Measurements from ENCODE around the gene CD300LG.

The CD300LG gene

GRCh38 chr17:43814714-43815113 is 32.3 kb upstream of the CD300LG start:
- H3K27ac Mint-ChIP-seq = no peak overlapping the region
- ATAC-seq (replicated peaks) (no peak), DNase-seq (no peak)

GRCh38 chr17:43816336-43817320 is 30.3 kb upstream of the CD300LG start:
- Mint-ChIP-seq H3K27me3 (peaks cover 17 to 21% of the 10 kb centered on the region in 2 donors), H3K36me3 (ENCODE audit: insufficient read depth) (no peaks in the 10 kb centered on the region), H3K4me3 (no peak overlapping the region), H3K9me3 (no peaks in the 10 kb centered on the region), H3K4me1 (ENCODE audit: low read depth in 2 of 2) (no peaks in the 10 kb centered on the region), H3K27ac (no peak overlapping the region)
- ATAC-seq (replicated peaks) (no peak), DNase-seq (no peak)

More at GRCh38 chr17:43814714-43815113, 32.3 kb upstream of the CD300LG start:
- Mint-ChIP-seq H3K36me3 (ENCODE audit: insufficient read depth) (no peaks in the 10 kb centered on the region), H3K4me3 (no peak overlapping the region), H3K9me3 (no peaks in the 10 kb centered on the region), H3K27me3 (peaks cover 25 to 38% of the 10 kb centered on the region in 2 donors), H3K4me1 (ENCODE audit: low read depth in 2 of 2) (no peaks in the 10 kb centered on the region)

- no peaks in the 10 kb centered on the region for H3K36me3 Mint-ChIP-seq (ENCODE audit: insufficient read depth)
- DNase-seq = no peak
- H3K9me3 Mint-ChIP-seq = no peaks in the 10 kb centered on the region
- no peak for ATAC-seq (replicated peaks)
- peaks cover 6 to 9% of the 10 kb centered on the region in 2 donors for H3K27me3 Mint-ChIP-seq
- no peak overlapping the region for H3K27ac Mint-ChIP-seq
- H3K4me1 Mint-ChIP-seq (ENCODE audit: low read depth in 2 of 2) = no peaks in the 10 kb centered on the region
- no peak overlapping the region for H3K4me3 Mint-ChIP-seq
Measured at GRCh38 chr17:43817826-43818225, 29.1 kb upstream of the CD300LG start.

GRCh38 chr17:43818966-43819365 is 28.0 kb upstream of the CD300LG start:
- no peaks in the 10 kb centered on the region for H3K36me3 Mint-ChIP-seq (ENCODE audit: insufficient read depth)
- no peak overlapping the region for H3K4me3 Mint-ChIP-seq
- H3K27ac Mint-ChIP-seq = no peak overlapping the region
- H3K9me3 Mint-ChIP-seq = no peaks in the 10 kb centered on the region
- no peaks in the 10 kb centered on the region for H3K27me3 Mint-ChIP-seq
- ATAC-seq (replicated peaks) = no peak
- no peaks in the 10 kb centered on the region for H3K4me1 Mint-ChIP-seq (ENCODE audit: low read depth in 2 of 2)
- DNase-seq = no peak

GRCh38 chr17:43820759-43821158 is 26.2 kb upstream of the CD300LG start:
- Mint-ChIP-seq H3K9me3 (no peaks in the 10 kb centered on the region), H3K4me1 (ENCODE audit: low read depth in 2 of 2) (no peaks in the 10 kb centered on the region), H3K27me3 (no peaks in the 10 kb centered on the region), H3K4me3 (no peak overlapping the region), H3K36me3 (ENCODE audit: insufficient read depth) (no peaks in the 10 kb centered on the region), H3K27ac (no peak overlapping the region)
- no peak for ATAC-seq (replicated peaks)
- DNase-seq = no peak

- Mint-ChIP-seq H3K4me3 (no peak overlapping the region), H3K27ac (no peak overlapping the region), H3K36me3 (ENCODE audit: insufficient read depth) (no peaks in the 10 kb centered on the region), H3K4me1 (ENCODE audit: low read depth in 2 of 2) (no peaks in the 10 kb centered on the region), H3K27me3 (no peaks in the 10 kb centered on the region), H3K9me3 (no peaks in the 10 kb centered on the region)
- ATAC-seq (replicated peaks) = no peak
- DNase-seq = no peak
Measured at GRCh38 chr17:43822570-43823190, 24.3 kb upstream of the CD300LG start.

GRCh38 chr17:43823350-43824084 is 23.5 kb upstream of the CD300LG start:
- DNase-seq (no peak), ATAC-seq (replicated peaks) (no peak)
- H3K27me3 Mint-ChIP-seq = no peaks in the 10 kb centered on the region
- no peaks in the 10 kb centered on the region for H3K4me1 Mint-ChIP-seq (ENCODE audit: low read depth in 2 of 2)
- H3K36me3 Mint-ChIP-seq (ENCODE audit: insufficient read depth) = no peaks in the 10 kb centered on the region
- H3K9me3 Mint-ChIP-seq = no peaks in the 10 kb centered on the region
- no peak overlapping the region for H3K4me3 Mint-ChIP-seq
- H3K27ac Mint-ChIP-seq = no peak overlapping the region

GRCh38 chr17:43825567-43825966 is 21.4 kb upstream of the CD300LG start:
- no peak overlapping the region for H3K27ac Mint-ChIP-seq
- peaks cover 0 to 2% of the 10 kb centered on the region in 2 donors for H3K27me3 Mint-ChIP-seq
- DNase-seq (no peak), ATAC-seq (replicated peaks) (no peak)
- no peak overlapping the region for H3K4me3 Mint-ChIP-seq
- no peaks in the 10 kb centered on the region for H3K36me3 Mint-ChIP-seq (ENCODE audit: insufficient read depth)
- H3K9me3 Mint-ChIP-seq = no peaks in the 10 kb centered on the region
- H3K4me1 Mint-ChIP-seq (ENCODE audit: low read depth in 2 of 2) = no peaks in the 10 kb centered on the region

GRCh38 chr17:43826206-43826605 is 20.8 kb upstream of the CD300LG start:
- peaks cover 0 to 8% of the 10 kb centered on the region in 2 donors for H3K27me3 Mint-ChIP-seq
- DNase-seq = no peak
- no peak for ATAC-seq (replicated peaks)
- no peak overlapping the region for H3K4me3 Mint-ChIP-seq
- H3K27ac Mint-ChIP-seq = no peak overlapping the region
- H3K9me3 Mint-ChIP-seq = no peaks in the 10 kb centered on the region
- no peaks in the 10 kb centered on the region for H3K36me3 Mint-ChIP-seq (ENCODE audit: insufficient read depth)
- H3K4me1 Mint-ChIP-seq (ENCODE audit: low read depth in 2 of 2) = peaks cover 0 to 3% of the 10 kb centered on the region in 2 donors

GRCh38 chr17:43827596-43827995 is 19.4 kb upstream of the CD300LG start:
- DNase-seq (no peak), ATAC-seq (replicated peaks) (no peak)
- H3K27ac Mint-ChIP-seq = no peak overlapping the region
- H3K4me3 Mint-ChIP-seq = no peak overlapping the region
- H3K9me3 Mint-ChIP-seq = no peaks in the 10 kb centered on the region
- no peaks in the 10 kb centered on the region for H3K36me3 Mint-ChIP-seq (ENCODE audit: insufficient read depth)
- peaks cover 0 to 6% of the 10 kb centered on the region in 2 donors for H3K4me1 Mint-ChIP-seq (ENCODE audit: low read depth in 2 of 2)
- peaks cover 0 to 10% of the 10 kb centered on the region in 2 donors for H3K27me3 Mint-ChIP-seq

- ATAC-seq (replicated peaks) = no peak
- Mint-ChIP-seq H3K27me3 (peaks cover 15 to 27% of the 10 kb centered on the region in 2 donors), H3K4me3 (no peak overlapping the region), H3K27ac (no peak overlapping the region), H3K4me1 (ENCODE audit: low read depth in 2 of 2) (peaks cover 8 to 12% of the 10 kb centered on the region in 2 donors), H3K36me3 (ENCODE audit: insufficient read depth) (no peaks in the 10 kb centered on the region), H3K9me3 (no peaks in the 10 kb centered on the region)
- no peak for DNase-seq
Measured at GRCh38 chr17:43829738-43830137, 17.2 kb upstream of the CD300LG start.

- no peaks in the 10 kb centered on the region for H3K9me3 Mint-ChIP-seq
- ATAC-seq (replicated peaks) = no peak
- H3K27ac Mint-ChIP-seq = no peak overlapping the region
- H3K36me3 Mint-ChIP-seq (ENCODE audit: insufficient read depth) = no peaks in the 10 kb centered on the region
- H3K4me1 Mint-ChIP-seq (ENCODE audit: low read depth in 2 of 2) = peaks cover 8 to 12% of the 10 kb centered on the region in 2 donors
- H3K4me3 Mint-ChIP-seq = peak overlapping the region in 1 of 2 donors; percentile 89
- H3K27me3 Mint-ChIP-seq = peaks cover 20 to 36% of the 10 kb centered on the region in 2 donors
- no peak for DNase-seq
Measured at GRCh38 chr17:43830510-43831140, 16.4 kb upstream of the CD300LG start.

- peak overlapping the region; percentile 84 to 89 for H3K4me3 Mint-ChIP-seq
- no peaks in the 10 kb centered on the region for H3K9me3 Mint-ChIP-seq
- peaks cover 30 to 46% of the 10 kb centered on the region in 2 donors for H3K27me3 Mint-ChIP-seq
- DNase-seq (no peak), ATAC-seq (replicated peaks) (no peak)
- H3K4me1 Mint-ChIP-seq (ENCODE audit: low read depth in 2 of 2) = peaks cover 8 to 12% of the 10 kb centered on the region in 2 donors
- H3K36me3 Mint-ChIP-seq (ENCODE audit: insufficient read depth) = no peaks in the 10 kb centered on the region
- H3K27ac Mint-ChIP-seq = no peak overlapping the region
Measured at GRCh38 chr17:43831633-43832032, 15.3 kb upstream of the CD300LG start.

Data from effector memory CD8-positive, alpha-beta T cell (primary cell).